ENCODE measurements around the gene PYROXD2. TPM values are rescaled to one million over a fixed set of nuclear protein-coding genes. Genes with fewer than 3 reads are reported as not detected.

PYROXD2 gene
- total and polyA plus RNA-seq, 7 donors: 0.46 to 13.2 (median 1.7) TPM

DNA sequence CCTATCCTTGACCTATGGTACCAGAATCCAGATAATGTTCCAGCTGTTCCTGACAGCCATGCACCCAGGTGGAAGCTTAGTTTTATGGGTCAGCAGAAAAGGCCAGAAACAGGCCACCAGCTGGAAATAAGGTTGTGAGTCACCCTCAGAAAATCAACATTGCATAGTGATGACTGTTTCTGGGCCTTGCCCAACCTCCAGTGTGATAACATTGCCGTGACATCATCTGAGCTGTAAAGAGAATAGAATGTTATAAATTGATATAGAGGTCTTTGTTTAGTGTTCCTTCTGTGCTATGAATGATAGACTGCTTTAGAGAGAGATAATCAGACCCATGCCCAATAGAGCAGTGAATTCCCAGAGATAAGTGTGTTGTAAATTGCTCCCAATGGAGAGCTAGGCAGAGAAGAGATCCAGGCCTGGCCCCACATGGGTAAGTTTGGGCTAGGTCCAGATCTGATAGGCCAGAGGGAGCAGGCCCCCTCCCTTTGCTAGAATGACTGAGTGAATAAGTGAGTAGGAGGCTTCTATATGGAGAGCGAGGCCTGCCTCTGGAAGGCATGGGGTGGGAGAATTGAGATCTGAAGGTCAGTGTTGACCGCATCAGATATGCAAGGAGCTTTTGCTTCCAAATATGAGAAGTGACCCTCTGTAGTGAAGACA is 46.0 kb upstream of the PYROXD2 start:
- no peak for DNase-seq
- 71 to 73% (median 73%) methylated on average over 3 of the region's 3 CpGs for WGBS, 3 donors
- intact Hi-C loops (cut with DNase I): no loop called here

DNA sequence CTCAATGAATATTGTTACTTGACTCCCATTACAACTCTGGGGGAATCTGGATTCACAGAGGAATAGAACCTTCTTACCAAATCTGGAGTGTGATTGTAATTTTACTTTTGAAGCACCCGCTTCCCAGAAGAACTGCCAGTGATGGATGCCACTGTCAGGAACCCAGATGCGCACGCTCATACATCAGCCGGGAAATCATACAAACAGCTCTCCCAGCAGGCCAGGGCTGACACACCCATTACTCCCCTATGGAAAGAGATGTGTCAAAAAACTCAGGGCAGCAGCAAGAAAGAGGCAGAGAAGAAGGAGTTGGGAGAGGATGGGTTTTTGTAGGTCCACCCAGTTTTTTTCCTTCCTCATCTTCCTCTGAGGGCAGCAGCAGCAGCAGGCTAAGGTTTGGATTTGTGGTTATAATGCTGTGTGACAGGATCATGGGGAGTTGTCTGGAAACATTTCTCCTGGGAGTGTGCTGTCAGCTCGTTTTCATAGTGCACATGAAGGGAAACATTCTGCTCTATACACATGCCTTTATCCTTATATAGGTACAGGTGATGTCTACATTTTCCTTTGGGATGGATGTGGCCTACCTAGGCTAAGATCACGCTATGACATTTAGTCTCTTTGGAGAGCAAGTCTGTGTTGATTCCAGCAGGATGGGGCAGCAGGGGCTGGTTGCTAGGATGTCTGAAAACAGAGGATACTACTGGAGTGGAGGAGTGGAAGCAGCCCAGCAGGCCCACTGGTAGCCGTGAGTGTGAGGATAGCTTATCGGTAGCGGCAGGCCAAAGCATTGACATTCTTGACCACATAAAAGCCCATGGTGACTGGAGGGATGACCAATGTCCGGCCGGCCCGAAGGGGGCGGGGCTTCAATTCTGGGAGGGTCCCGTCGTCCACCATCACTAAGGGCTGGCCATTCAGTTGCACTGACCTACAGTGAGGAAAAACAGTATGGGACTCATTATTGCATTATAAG is 44.1 kb upstream of the PYROXD2 start:
- no peaks in the 10 kb centered on the region for H3K9me3 ChIP-seq
- H3K27ac ChIP-seq: no peak overlapping the region
- TF ChIP-seq, protein P1, sequence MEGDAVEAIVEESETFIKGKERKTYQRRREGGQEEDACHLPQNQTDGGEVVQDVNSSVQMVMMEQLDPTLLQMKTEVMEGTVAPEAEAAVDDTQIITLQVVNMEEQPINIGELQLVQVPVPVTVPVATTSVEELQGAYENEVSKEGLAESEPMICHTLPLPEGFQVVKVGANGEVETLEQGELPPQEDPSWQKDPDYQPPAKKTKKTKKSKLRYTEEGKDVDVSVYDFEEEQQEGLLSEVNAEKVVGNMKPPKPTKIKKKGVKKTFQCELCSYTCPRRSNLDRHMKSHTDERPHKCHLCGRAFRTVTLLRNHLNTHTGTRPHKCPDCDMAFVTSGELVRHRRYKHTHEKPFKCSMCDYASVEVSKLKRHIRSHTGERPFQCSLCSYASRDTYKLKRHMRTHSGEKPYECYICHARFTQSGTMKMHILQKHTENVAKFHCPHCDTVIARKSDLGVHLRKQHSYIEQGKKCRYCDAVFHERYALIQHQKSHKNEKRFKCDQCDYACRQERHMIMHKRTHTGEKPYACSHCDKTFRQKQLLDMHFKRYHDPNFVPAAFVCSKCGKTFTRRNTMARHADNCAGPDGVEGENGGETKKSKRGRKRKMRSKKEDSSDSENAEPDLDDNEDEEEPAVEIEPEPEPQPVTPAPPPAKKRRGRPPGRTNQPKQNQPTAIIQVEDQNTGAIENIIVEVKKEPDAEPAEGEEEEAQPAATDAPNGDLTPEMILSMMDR (IDR thresholded peaks at IDR 0.05): no peak
- no peaks in the 10 kb centered on the region for H3K27me3 ChIP-seq (ENCODE audit: insufficient read depth in 3 of 3, low read length in 2 of 3)
- H3K4me1 ChIP-seq: peaks cover 7% of the 10 kb centered on the region
- DNase-seq: no peak
- ATAC-seq: no peak
- H3K36me3 ChIP-seq (ENCODE audit: insufficient read depth in 1 of 2, low read depth in 1 of 2): no peaks in the 10 kb centered on the region
- H3K4me3 ChIP-seq: no peak overlapping the region
- 86 to 90% (median 89%) methylated on average over 15 of the region's 15 CpGs for WGBS, 3 donors
- intact Hi-C loops (cut with DNase I): no loop called here

More for the DNA sequence above, 46.0 kb upstream of the PYROXD2 start:
- Histone ChIP-seq H3K27ac (peak overlapping the region; percentile 34), H3K27me3 (ENCODE audit: insufficient read depth in 3 of 3, low read length in 2 of 3) (no peaks in the 10 kb centered on the region), H3K4me3 (no peak overlapping the region), H3K36me3 (ENCODE audit: insufficient read depth in 1 of 2, low read depth in 1 of 2) (no peaks in the 10 kb centered on the region), H3K9me3 (no peaks in the 10 kb centered on the region), H3K4me1 (peaks cover 7% of the 10 kb centered on the region)
- TF ChIP-seq, protein P1 (IDR thresholded peaks at IDR 0.05): no peak
- peak; percentile 86 to 94 (median 90) for ATAC-seq

DNA sequence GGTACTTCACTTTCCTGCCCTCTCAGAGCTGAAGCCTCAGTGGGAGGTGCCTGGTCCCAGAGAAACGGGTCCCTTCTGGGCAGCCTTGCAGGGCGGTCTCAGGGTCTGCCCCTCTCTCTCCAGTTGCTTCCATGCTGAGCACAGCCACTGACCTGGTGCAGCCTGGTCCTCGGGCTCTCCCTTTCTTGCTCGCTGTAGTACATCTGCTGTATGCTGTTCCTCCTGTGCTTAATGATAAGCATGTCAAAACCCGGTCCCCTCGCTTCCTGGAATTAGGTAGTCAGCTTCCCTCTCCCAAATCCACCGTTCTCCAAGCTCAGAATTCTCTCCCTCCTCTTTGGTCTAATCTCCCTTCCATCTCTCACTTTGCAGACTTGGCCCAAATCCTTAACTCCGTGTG is 42.7 kb upstream of the PYROXD2 start:
- intact Hi-C loops (cut with DNase I): no loop called here
- no peak overlapping the region for H3K27ac ChIP-seq
- TF ChIP-seq, protein P1 (IDR thresholded peaks at IDR 0.05): no peak
- 46 to 54% (median 49%) methylated on average over 7 to 8 of the region's 8 CpGs for WGBS, 3 donors
- no peaks in the 10 kb centered on the region for H3K9me3 ChIP-seq
- no peaks in the 10 kb centered on the region for H3K36me3 ChIP-seq (ENCODE audit: insufficient read depth in 1 of 2, low read depth in 1 of 2)
- ATAC-seq: no peak
- no peak for DNase-seq
- no peaks in the 10 kb centered on the region for H3K27me3 ChIP-seq (ENCODE audit: insufficient read depth in 3 of 3, low read length in 2 of 3)
- no peak overlapping the region for H3K4me3 ChIP-seq
- peaks cover 7% of the 10 kb centered on the region for H3K4me1 ChIP-seq

DNA sequence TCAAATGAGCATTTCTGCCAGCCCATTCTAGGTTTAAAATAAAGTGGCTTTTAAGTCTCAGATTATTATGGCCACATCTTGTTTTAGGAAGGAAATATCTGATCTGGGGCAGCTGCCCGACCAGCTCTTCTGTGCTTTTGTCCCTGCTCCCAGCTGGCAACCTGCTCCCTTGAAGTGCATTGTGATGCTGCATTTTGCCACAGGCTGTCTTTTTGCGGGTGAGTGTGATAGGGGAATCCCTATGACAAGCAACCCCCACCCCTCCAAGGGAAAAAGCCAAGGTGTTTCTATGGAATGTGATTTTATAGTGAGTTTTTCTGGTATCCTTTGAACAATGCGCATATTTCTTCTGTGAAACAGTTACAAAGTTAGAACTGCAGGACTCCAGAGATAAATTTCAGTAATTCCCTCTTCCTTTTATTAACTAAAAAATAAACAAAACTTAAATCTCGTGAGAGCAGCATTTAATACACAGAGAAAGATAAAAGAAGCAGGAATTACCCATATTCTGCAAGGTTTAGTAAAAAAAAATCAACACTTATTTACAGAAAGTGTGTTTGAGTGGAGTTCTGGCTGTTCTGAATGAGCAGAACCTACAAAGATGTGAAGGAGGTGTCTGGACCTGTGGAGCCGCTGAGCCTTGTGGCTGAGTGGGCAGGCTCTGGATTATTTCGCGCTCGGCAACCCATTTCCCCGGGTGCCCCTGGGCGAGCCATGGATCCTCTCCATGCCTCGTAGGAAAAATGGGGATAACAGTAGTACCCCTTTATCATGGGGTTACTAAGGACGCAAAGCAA is 41.9 kb upstream of the PYROXD2 start:
- H3K27me3 ChIP-seq (ENCODE audit: insufficient read depth in 3 of 3, low read length in 2 of 3): no peaks in the 10 kb centered on the region
- peaks cover 7% of the 10 kb centered on the region for H3K4me1 ChIP-seq
- 69 to 81% (median 79%) methylated on average over 12 of the region's 12 CpGs for WGBS, 3 donors
- DNase-seq (no peak), ATAC-seq (no peak)
- intact Hi-C loops (cut with DNase I): no loop called here
- TF ChIP-seq, protein P1 (IDR thresholded peaks at IDR 0.05): no peak
- no peak overlapping the region for H3K4me3 ChIP-seq
- H3K27ac ChIP-seq: no peak overlapping the region
- H3K9me3 ChIP-seq: no peaks in the 10 kb centered on the region
- H3K36me3 ChIP-seq (ENCODE audit: insufficient read depth in 1 of 2, low read depth in 1 of 2): no peaks in the 10 kb centered on the region

All from psoas muscle (tissue), 8 donors.